H9 (cell line): ENCODE measurements around the gene NDUFV2. TPM values are rescaled to one million over a fixed set of nuclear protein-coding genes. Genes with fewer than 3 reads are reported as not detected.
A peak's percentile ranks its signal among the peaks of the same experiment; 100 is the strongest.

Experiments
- DNase-seq: peaks from one replicate; pipeline ENCODE4 v3.0.0-alpha.2; 2017
- H2AFZ ChIP-seq: one replicate; pipeline ENCODE4 v1.6.1; 2013; ENCODE audit warnings: mild to moderate bottlenecking, low read length, control low read depth, moderate library complexity
- H2AK5ac ChIP-seq: 2 replicates; pipeline ENCODE4 v1.6.1; 2013; ENCODE audit warnings: low read length, control low read depth, mixed read lengths; ENCODE audit not compliant: insufficient read length
- H2BK120ac ChIP-seq: one replicate; pipeline ENCODE4 v1.6.1; 2013; ENCODE audit warnings: low read depth, mild to moderate bottlenecking, low read length, control low read depth, inconsistent platforms; ENCODE audit not compliant: poor library complexity, severe bottlenecking
- H2BK12ac ChIP-seq: 2 replicates; pipeline ENCODE4 v1.6.1; 2013; ENCODE audit warnings: low read length, control low read depth, mixed read lengths, low read depth; ENCODE audit not compliant: insufficient read length
- H2BK15ac ChIP-seq: 2 replicates; pipeline ENCODE4 v1.6.1; 2013; ENCODE audit warnings: low read depth, low read length, control low read depth
- H2BK20ac ChIP-seq: one replicate; pipeline ENCODE4 v1.6.1; 2013; ENCODE audit warnings: low read depth, mild to moderate bottlenecking, low read length, control low read depth, inconsistent platforms; ENCODE audit not compliant: poor library complexity, severe bottlenecking
- H2BK5ac ChIP-seq: 2 replicates; pipeline ENCODE4 v1.6.1; 2013; ENCODE audit warnings: low read length, control low read depth, mixed read lengths; ENCODE audit not compliant: insufficient read length
- H3K14ac ChIP-seq: 2 replicates; pipeline ENCODE4 v1.6.1; 2013; ENCODE audit warnings: low read length, control low read depth; ENCODE audit not compliant: insufficient read depth
- H3K18ac ChIP-seq: 2 replicates; pipeline ENCODE4 v1.6.1; 2013; ENCODE audit warnings: low read depth, mild to moderate bottlenecking, mixed read lengths, low read length, control low read depth; ENCODE audit not compliant: insufficient read length
- H3K23ac ChIP-seq: 2 replicates; pipeline ENCODE4 v1.6.1; 2013; ENCODE audit warnings: low read length, control low read depth, mixed read lengths, low read depth; ENCODE audit not compliant: insufficient read length
- H3K23me2 ChIP-seq: 2 replicates; pipeline ENCODE4 v1.6.1; 2013; ENCODE audit warnings: low read depth, mild to moderate bottlenecking, mixed read lengths, low read length, control low read depth; ENCODE audit not compliant: insufficient read length, poor library complexity, severe bottlenecking
- H3K27ac ChIP-seq: 2 replicates; pipeline ENCODE4 v1.5.1; 2013; ENCODE audit warnings: low read length, control low read depth, mixed read lengths, low read depth; ENCODE audit not compliant: insufficient read length
- H3K27me3 ChIP-seq: 2 replicates; pipeline ENCODE4 v1.6.1; 2013; ENCODE audit warnings: low read length, control low read depth, inconsistent platforms; ENCODE audit not compliant: insufficient read depth
- H3K4ac ChIP-seq: 2 replicates; pipeline ENCODE4 v1.6.1; 2013; ENCODE audit warnings: low read depth, mild to moderate bottlenecking, control low read depth, inconsistent platforms, low read length, moderate library complexity
- H3K4me1 ChIP-seq: 2 replicates; pipeline ENCODE4 v1.6.1; 2013; ENCODE audit warnings: low read length, control low read depth, inconsistent platforms; ENCODE audit not compliant: insufficient read depth
- H3K4me2 ChIP-seq: 2 replicates; pipeline ENCODE4 v1.6.1; 2013; ENCODE audit warnings: low read length, control low read depth, mixed read lengths; ENCODE audit not compliant: insufficient read length, insufficient read depth
- H3K56ac ChIP-seq: 2 replicates; pipeline ENCODE4 v1.6.1; 2013; ENCODE audit warnings: low read depth, mild to moderate bottlenecking, mixed read lengths, low read length, control low read depth; ENCODE audit not compliant: insufficient read length
- H3K79me1 ChIP-seq: 2 replicates; pipeline ENCODE4 v1.6.1; 2013; ENCODE audit warnings: low read depth, mild to moderate bottlenecking, moderate library complexity, low read length, control low read depth, inconsistent platforms; ENCODE audit not compliant: insufficient read depth, poor library complexity, severe bottlenecking
- H3K79me2 ChIP-seq: 2 replicates; pipeline ENCODE4 v1.6.1; 2013; ENCODE audit warnings: low read length, control low read depth, inconsistent platforms; ENCODE audit not compliant: insufficient read depth
- H3K9ac ChIP-seq: 2 replicates; pipeline ENCODE4 v1.6.1; 2013; ENCODE audit warnings: low read length, control low read depth, mixed read lengths; ENCODE audit not compliant: insufficient read length; ENCODE audit errors: extremely low read depth
- H3K9me3 ChIP-seq: one replicate; pipeline ENCODE4 v1.6.1; 2013; ENCODE audit warnings: low read depth, low read length, inconsistent platforms; ENCODE audit not compliant: control insufficient read depth
- H3T11ph ChIP-seq: one replicate; pipeline ENCODE4 v1.6.1; 2013; ENCODE audit warnings: mild to moderate bottlenecking, low read length, control low read depth, inconsistent platforms
- H4K20me1 ChIP-seq: one replicate; pipeline ENCODE4 v1.6.1; 2013; ENCODE audit not compliant: control insufficient read depth, insufficient read length, insufficient read depth
- H4K5ac ChIP-seq: 2 replicates; pipeline ENCODE4 v1.6.1; 2013; ENCODE audit warnings: low read depth, mild to moderate bottlenecking, mixed read lengths, low read length, control low read depth; ENCODE audit not compliant: insufficient read length
- H4K8ac ChIP-seq: replicated peaks from 2 replicates; pipeline ENCODE4 v1.6.1; 2013; ENCODE audit warnings: low read length, control low read depth, mixed read lengths, low read depth; ENCODE audit not compliant: insufficient read length
- H4K91ac ChIP-seq: 2 replicates; pipeline ENCODE4 v1.6.1; 2013; ENCODE audit warnings: low read depth, mild to moderate bottlenecking, moderate library complexity, mixed read lengths, low read length, control low read depth; ENCODE audit not compliant: insufficient read length
- H3K27ac Mint-ChIP-seq, 3 experiments: 2 replicates in 2 of 3; 3 replicates in 1 of 3; pipeline ENCODE4 v1.8.0; 2020 to 2021; ENCODE audit warnings: mixed read lengths in 3 of 3, mild to moderate bottlenecking in 1 of 3, moderate library complexity in 1 of 3
- H3K27me3 Mint-ChIP-seq: 2 replicates; pipeline ENCODE4 v1.8.0; 2021; ENCODE audit warnings: low read depth, mild to moderate bottlenecking, moderate library complexity, mixed read lengths
- H3K36me3 Mint-ChIP-seq, 3 experiments: 2 replicates in 2 of 3; 3 replicates in 1 of 3; pipeline ENCODE4 v1.8.0; 2020 to 2021; ENCODE audit warnings: low read depth in 3 of 3, mixed read lengths in 3 of 3; ENCODE audit not compliant: insufficient read depth in 1 of 3
- H3K4me1 Mint-ChIP-seq, 2 experiments: 2 replicates each; pipeline ENCODE4 v1.8.0; 2020; ENCODE audit warnings: mixed read lengths in 2 of 2
- H3K4me3 Mint-ChIP-seq, 2 experiments: 2 replicates in 1 of 2; 3 replicates in 1 of 2; pipeline ENCODE4 v1.8.0; 2020 to 2021; ENCODE audit warnings: mild to moderate bottlenecking in 2 of 2, mixed read lengths in 2 of 2, moderate library complexity in 1 of 2
- H3K9me3 Mint-ChIP-seq, 2 experiments: 2 replicates in 1 of 2; 3 replicates in 1 of 2; pipeline ENCODE4 v1.8.0; 2020; ENCODE audit warnings: mild to moderate bottlenecking in 2 of 2, mixed read lengths in 2 of 2, moderate library complexity in 1 of 2
- total RNA-seq: library from RNA; stranded (reverse); gene quantifications from 2 replicates; pipeline ENCODE4 v1.2.1, GENCODE V29; 2021
- TF ChIP-seq, protein P1 (sequence below): fragments of 200-600 bp; sonication (generic); conservative IDR thresholded peaks from 3 replicates; pipeline ENCODE4 v1.8.0; 2021; ENCODE audit warnings: antibody characterized with exemption, mild to moderate bottlenecking

The NDUFV2 gene
- total RNA-seq, 1 experiment from 2014 or later = 206 TPM

DNA sequence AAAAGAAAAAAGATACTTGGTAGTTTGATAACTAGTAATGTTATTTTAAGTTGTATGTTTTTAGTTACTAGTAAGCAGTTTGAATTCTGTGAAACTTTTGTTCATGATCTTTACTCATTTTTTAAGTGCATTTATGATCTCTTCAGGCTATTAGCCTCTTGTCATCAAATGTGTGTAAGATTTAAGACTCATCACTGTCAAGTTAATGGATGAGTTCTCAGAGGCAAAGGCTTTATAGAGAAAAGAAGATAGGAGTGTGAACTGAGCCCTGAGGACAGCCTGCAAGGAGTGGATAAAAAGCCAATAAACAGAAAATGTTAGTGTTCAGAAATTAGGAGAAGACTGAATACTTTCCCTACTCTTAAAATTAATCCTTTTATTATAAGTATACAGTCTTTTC lies 13.5 kb downstream of the NDUFV2 start:
- Histone ChIP-seq H3K27me3 (no peaks in the 10 kb centered on the region), H3K9ac (no peak overlapping the region), H3T11ph (no peak overlapping the region), H2BK20ac (no peak overlapping the region), H3K27ac (no peak overlapping the region), H3K79me1 (no peaks in the 10 kb centered on the region), H3K23me2 (no peaks in the 10 kb centered on the region), H2AK5ac (no peak overlapping the region), H3K79me2 (peaks cover 26% of the 10 kb centered on the region; the same call in 1 of the 2 replicates), H3K4me1 (no peaks in the 10 kb centered on the region), H4K8ac (no peak overlapping the region), H3K18ac (no peak overlapping the region), H3K14ac (no peak overlapping the region), H4K5ac (no peak overlapping the region), H2BK5ac (no peak overlapping the region), H3K56ac (no peak overlapping the region), H4K20me1 (no peaks in the 10 kb centered on the region), H2BK15ac (no peak overlapping the region), H2BK12ac (no peak overlapping the region), H2BK120ac (no peak overlapping the region), H3K23ac (no peak overlapping the region), H3K9me3 (no peaks in the 10 kb centered on the region), H4K91ac (no peak overlapping the region), H3K4me2 (no peak overlapping the region), H2AFZ (no peak overlapping the region), H3K4ac (no peak overlapping the region)
- TF ChIP-seq, protein P1, sequence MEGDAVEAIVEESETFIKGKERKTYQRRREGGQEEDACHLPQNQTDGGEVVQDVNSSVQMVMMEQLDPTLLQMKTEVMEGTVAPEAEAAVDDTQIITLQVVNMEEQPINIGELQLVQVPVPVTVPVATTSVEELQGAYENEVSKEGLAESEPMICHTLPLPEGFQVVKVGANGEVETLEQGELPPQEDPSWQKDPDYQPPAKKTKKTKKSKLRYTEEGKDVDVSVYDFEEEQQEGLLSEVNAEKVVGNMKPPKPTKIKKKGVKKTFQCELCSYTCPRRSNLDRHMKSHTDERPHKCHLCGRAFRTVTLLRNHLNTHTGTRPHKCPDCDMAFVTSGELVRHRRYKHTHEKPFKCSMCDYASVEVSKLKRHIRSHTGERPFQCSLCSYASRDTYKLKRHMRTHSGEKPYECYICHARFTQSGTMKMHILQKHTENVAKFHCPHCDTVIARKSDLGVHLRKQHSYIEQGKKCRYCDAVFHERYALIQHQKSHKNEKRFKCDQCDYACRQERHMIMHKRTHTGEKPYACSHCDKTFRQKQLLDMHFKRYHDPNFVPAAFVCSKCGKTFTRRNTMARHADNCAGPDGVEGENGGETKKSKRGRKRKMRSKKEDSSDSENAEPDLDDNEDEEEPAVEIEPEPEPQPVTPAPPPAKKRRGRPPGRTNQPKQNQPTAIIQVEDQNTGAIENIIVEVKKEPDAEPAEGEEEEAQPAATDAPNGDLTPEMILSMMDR = no peak
- Mint-ChIP-seq H3K27me3 (no peaks in the 10 kb centered on the region), H3K4me1 (peaks cover 28 to 39% of the 10 kb centered on the region in 2 experiments), H3K9me3 (no peaks in the 10 kb centered on the region), H3K4me3 (no peak overlapping the region), H3K36me3 (peaks cover 19 to 50% (median 46%) of the 10 kb centered on the region in 3 experiments; a peak in 6 of 7 replicates), H3K27ac (peak overlapping the region in 2 of 3 experiments; percentile 7 to 97; a peak in 4 of 7 replicates)
- DNase-seq = no peak
